ENCODE results near the gene SH2B2.

The SH2B2 gene

GRCh38 chr7:102286237-102287110 is at the start of gene SH2B2:
TSS of gene SH2B2 (plus strand) at chr7:102286868. CDS start at chr7:102300551, 13,683 bp downstream.
- DNase-seq (ENCODE audit: low spot score), result peak; percentile 75

- DNase-seq (ENCODE audit: low spot score), result no peak
These were observed 47.4 kb upstream of the SH2B2 start for GRCh38 chr7:102239206-102239820.

GRCh38 chr7:102241431-102241830 is 45.2 kb upstream of the SH2B2 start:
- no peak for DNase-seq (ENCODE audit: low spot score)

GRCh38 chr7:102244601-102245000 is 42.1 kb upstream of the SH2B2 start:
- DNase-seq (ENCODE audit: low spot score), result no peak

- DNase-seq (ENCODE audit: low spot score), result no peak
These were observed 38.6 kb upstream of the SH2B2 start for GRCh38 chr7:102248081-102248455.

- DNase-seq (ENCODE audit: low spot score), result no peak
These were observed 37.9 kb upstream of the SH2B2 start for GRCh38 chr7:102248456-102249395.

- no peak for DNase-seq (ENCODE audit: low spot score)
These were observed 34.9 kb upstream of the SH2B2 start for GRCh38 chr7:102251531-102252365.

- DNase-seq (ENCODE audit: low spot score), result no peak
These were observed 34.2 kb upstream of the SH2B2 start for GRCh38 chr7:102252366-102252982.

GRCh38 chr7:102253066-102253972 is 33.3 kb upstream of the SH2B2 start:
- no peak for DNase-seq (ENCODE audit: low spot score)

- DNase-seq (ENCODE audit: low spot score), result no peak
These were observed 32.7 kb upstream of the SH2B2 start for GRCh38 chr7:102253973-102254370.

- no peak for DNase-seq (ENCODE audit: low spot score)
These were observed 32.1 kb upstream of the SH2B2 start for GRCh38 chr7:102254521-102254920.

GRCh38 chr7:102255501-102255900 is 31.2 kb upstream of the SH2B2 start:
- DNase-seq (ENCODE audit: low spot score), result no peak

- no peak for DNase-seq (ENCODE audit: low spot score)
These were observed 30.8 kb upstream of the SH2B2 start for GRCh38 chr7:102255916-102256315.

GRCh38 chr7:102258073-102258748 is 28.5 kb upstream of the SH2B2 start:
- DNase-seq (ENCODE audit: low spot score), result no peak

- no peak for DNase-seq (ENCODE audit: low spot score)
These were observed 27.9 kb upstream of the SH2B2 start for GRCh38 chr7:102258749-102259107.

GRCh38 chr7:102260856-102261255 is 25.8 kb upstream of the SH2B2 start:
- DNase-seq (ENCODE audit: low spot score), result no peak

GRCh38 chr7:102261451-102261850 is 25.2 kb upstream of the SH2B2 start:
- no peak for DNase-seq (ENCODE audit: low spot score)

GRCh38 chr7:102262546-102262945 is 24.1 kb upstream of the SH2B2 start:
- no peak for DNase-seq (ENCODE audit: low spot score)

GRCh38 chr7:102264367-102264891 is 22.2 kb upstream of the SH2B2 start:
- no peak for DNase-seq (ENCODE audit: low spot score)
